Measurements from ENCODE around the gene TAF9. TPM values are rescaled to one million over a fixed set of nuclear protein-coding genes. Genes with fewer than 3 reads are reported as not detected.
A peak's percentile ranks its signal among the peaks of the same experiment; 100 is the strongest.

TAF9 gene
- total RNA-seq, 2 experiments from 2014 or later: 47.3 to 52.9 TPM

DNA sequence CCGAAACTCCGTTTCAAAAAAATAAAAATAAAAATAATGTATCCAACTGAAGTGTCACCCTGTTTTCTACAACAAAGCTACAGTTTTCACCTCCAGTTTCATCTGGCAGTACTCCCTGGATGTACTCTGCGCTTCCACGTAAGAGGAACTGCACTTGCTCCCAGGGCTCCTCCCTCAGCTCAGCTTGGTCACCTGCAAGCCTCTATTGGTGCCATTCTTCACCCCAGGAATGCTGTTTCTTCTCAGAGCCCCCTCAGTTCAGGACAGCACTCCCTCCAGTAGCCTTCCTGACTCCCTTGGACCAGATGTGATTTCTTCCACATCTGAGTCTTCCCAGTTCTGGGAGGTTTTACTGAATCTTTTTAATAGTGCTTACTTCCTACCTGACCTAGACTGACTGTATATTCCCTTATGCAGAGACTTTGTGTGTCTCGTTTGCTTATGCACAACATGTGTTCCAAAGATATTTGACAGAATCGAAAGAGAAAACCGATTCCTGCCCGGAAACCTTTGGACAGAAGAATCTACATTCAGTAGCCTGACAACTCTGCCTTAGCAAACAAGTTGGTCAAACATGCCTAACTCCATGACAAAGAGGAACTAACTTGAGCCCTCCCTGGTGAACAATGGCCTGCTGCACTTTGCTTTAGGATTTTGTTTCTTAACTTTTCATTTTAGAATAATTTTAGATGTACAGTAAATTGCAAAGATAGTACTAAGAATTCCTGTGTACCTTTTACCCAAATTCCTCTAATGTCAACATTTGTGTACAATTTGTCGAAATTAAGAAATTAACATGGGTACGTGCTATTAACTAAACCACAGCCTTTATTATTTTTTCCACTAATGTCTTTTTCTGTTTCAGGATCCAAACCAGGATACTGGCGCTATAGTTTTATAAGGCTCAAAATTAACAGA is 37.5 kb downstream of the TAF9 start:
- peaks cover 4% of the 10 kb centered on the region for H3K36me3 Mint-ChIP-seq
- H3K4me1 Mint-ChIP-seq: peaks cover 15% of the 10 kb centered on the region
- POLR2A ChIA-PET: interaction anchor here (1.0 to 1.3 kb wide), 4 partner anchors 38 to 288 kb away, joined by 3 to 6 read pairs (median 4); partner anchors contain the start of genes AK6, CENPH, RAD17 and TAF9
- ATAC-seq (ENCODE audit: low read depth) (no peak), DNase-seq (no peak)
- peak overlapping the region; percentile 94 for H3K4me3 Mint-ChIP-seq
- no peaks in the 10 kb centered on the region for H3K27me3 Mint-ChIP-seq
- H3K27ac Mint-ChIP-seq: peak overlapping the region; percentile 97
- H3K9me3 Mint-ChIP-seq: no peaks in the 10 kb centered on the region

DNA sequence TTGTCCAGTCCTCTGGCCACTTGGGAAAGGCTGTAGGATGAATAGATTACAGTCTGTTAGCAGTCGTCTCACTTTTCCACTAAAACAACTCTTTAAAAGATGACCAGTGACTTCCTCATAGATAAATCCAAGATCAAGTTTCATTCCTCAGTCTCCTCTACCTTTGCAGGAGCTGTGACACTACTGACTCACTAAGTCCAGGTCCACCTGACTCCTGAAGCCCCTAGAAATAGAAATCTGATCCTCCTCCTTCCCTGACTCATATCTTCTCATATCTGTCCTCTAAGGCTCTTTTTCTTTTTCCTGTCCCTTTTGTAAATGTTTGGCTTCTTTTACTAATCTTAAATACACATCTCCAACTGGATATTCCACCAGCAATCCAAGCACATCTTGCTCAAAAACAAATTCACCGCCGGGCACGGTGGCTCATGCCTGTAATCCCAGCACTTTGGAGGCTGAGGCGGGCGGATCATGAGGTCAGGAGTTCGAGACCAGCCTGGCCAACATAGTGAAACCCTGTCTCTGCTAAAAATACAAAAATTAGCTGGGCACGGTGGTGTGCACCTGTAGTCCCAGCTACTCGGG is 39.3 kb downstream of the TAF9 start:
- no peak overlapping the region for H3K27ac Mint-ChIP-seq
- POLR2A ChIA-PET: no interaction called here
- H3K9me3 Mint-ChIP-seq: no peaks in the 10 kb centered on the region
- H3K4me3 Mint-ChIP-seq: no peak overlapping the region
- H3K4me1 Mint-ChIP-seq: peaks cover 15% of the 10 kb centered on the region
- peaks cover 4% of the 10 kb centered on the region for H3K36me3 Mint-ChIP-seq
- no peaks in the 10 kb centered on the region for H3K27me3 Mint-ChIP-seq
- no peak for ATAC-seq (ENCODE audit: low read depth)
- DNase-seq: no peak

DNA sequence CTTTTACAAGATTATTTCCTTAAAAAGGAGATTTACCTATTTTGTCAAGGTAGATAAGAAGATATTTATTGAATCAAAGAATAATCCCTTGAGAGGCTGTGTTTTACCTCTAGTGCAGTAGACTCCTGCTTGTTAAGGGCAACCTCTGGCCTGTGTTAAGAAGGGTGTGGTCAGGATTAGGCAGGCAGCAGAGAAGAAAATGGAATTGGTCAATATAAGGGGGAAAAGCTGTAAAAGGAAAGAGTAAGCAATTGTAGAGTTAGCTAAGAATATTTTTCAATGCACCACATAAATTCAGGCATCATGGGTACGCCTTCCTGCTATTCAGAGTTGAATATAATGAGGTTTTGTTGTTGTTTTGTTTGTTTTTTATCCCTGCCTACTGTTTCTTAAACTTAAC is 43.0 kb downstream of the TAF9 start:
- DNase-seq (no peak), ATAC-seq (ENCODE audit: low read depth) (no peak)
- Mint-ChIP-seq H3K4me1 (no peaks in the 10 kb centered on the region), H3K36me3 (peaks cover 3% of the 10 kb centered on the region), H3K4me3 (no peak overlapping the region), H3K27ac (no peak overlapping the region), H3K9me3 (no peaks in the 10 kb centered on the region), H3K27me3 (no peaks in the 10 kb centered on the region)
- POLR2A ChIA-PET: interaction anchor here (0.7 kb wide), 1 partner anchor 22 kb away, joined by 4 read pairs; no protein-coding TSS in a partner anchor

DNA sequence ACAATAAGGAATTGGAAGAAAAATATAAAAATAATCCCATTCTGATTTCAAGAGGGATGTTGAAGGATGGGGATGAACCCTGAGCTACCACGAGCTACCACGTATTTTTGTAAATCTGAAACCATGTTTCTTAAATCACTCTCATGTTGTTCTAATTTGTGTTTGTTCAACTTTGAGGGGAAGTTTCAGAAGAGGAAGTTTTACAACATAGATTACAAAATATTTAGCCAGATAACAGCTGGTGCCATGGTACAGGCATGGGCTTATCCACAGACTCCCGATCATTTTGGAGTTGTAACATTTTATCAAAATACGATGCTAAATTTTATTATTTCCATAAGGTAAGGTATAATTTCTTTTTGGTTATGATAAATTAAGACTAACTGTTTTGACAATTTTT is 51.9 kb downstream of the TAF9 start:
- POLR2A ChIA-PET: no interaction called here
- Mint-ChIP-seq H3K27ac (no peak overlapping the region), H3K4me3 (no peak overlapping the region), H3K4me1 (peaks cover 2% of the 10 kb centered on the region), H3K36me3 (peaks cover 17% of the 10 kb centered on the region), H3K9me3 (no peaks in the 10 kb centered on the region), H3K27me3 (no peaks in the 10 kb centered on the region)
- no peak for DNase-seq
- no peak for ATAC-seq (ENCODE audit: low read depth)

DNA sequence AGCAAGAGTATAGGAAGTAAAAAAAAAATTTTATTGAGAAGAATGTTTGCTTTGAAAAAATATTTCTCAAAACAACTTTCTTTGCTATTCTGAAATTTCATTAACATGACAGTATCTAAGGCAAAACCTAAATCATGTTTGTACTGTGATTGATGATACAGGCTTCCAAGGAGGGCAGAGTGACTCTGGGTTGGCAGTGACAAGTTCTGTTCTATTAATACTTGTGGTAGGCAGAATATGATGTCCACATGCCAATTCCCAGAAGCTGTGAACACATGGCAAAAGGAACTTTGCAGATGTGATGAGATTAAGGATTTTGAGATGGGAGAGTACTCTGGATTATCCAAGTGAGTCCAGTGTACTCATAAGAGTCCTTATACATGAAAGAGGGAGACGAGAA is 53.3 kb downstream of the TAF9 start:
- Mint-ChIP-seq H3K4me3 (no peak overlapping the region), H3K36me3 (peaks cover 21% of the 10 kb centered on the region), H3K27ac (no peak overlapping the region), H3K9me3 (peaks cover 2% of the 10 kb centered on the region), H3K27me3 (no peaks in the 10 kb centered on the region), H3K4me1 (peaks cover 2% of the 10 kb centered on the region)
- POLR2A ChIA-PET: interaction anchor here (0.6 kb wide), 1 partner anchor 196 kb away, joined by 3 read pairs; no protein-coding TSS in a partner anchor
- DNase-seq (no peak), ATAC-seq (ENCODE audit: low read depth) (no peak)

Other genes starting within 250 kb of the TAF9 start
- gene CCNB1, start 202.4 kb downstream of the TAF9 start, total RNA-seq: 100 to 1,000 TPM; 116 to 118 TPM
- gene CENPH, start 179.9 kb downstream of the TAF9 start, total RNA-seq: 10 to 100 TPM; 41.3 to 42.8 TPM
- gene CDK7, start 134.6 kb downstream of the TAF9 start, total RNA-seq: 10 to 100 TPM; 21.2 to 23.7 TPM
- gene CCDC125, start 36.7 kb downstream of the TAF9 start, total RNA-seq: 10 to 100 TPM in 1 of 2 experiments, 1 to 10 TPM in 1; 8.3 to 12.0 TPM
- gene AK6, start within 50 bp of the TAF9 start, total RNA-seq: 10 to 100 TPM; 24.7 to 33.3 TPM
- gene RAD17, start 298 bp upstream of the TAF9 start, total RNA-seq: 10 to 100 TPM; 25.8 to 28.2 TPM
- under 1 TPM; 0.42 to 0.43 TPM for gene MARVELD2, start 45.6 kb upstream of the TAF9 start, total RNA-seq
- 1 to 10 TPM; 2.6 to 3.3 TPM for gene OCLN, start 123.3 kb upstream of the TAF9 start, total RNA-seq
- 10 to 100 TPM; 33.4 to 33.8 TPM for gene GTF2H2C, start 190.7 kb upstream of the TAF9 start, total RNA-seq